GM18520 (cell line): Measurements from ENCODE around the gene TMEM134.

Experiments
- ATAC-seq: cut with Tn5 transposase; IDR thresholded peaks from one replicate; pipeline ENCODE4 v1.9.1; 2021; ENCODE audit not compliant: unreplicated experiment

The TMEM134 gene

GRCh38 chr11:67500831-67501715 lies 32.0 kb upstream of the TMEM134 start:
- ATAC-seq, result no peak

- ATAC-seq, result no peak
Measured at GRCh38 chr11:67500484-67500821, 31.4 kb upstream of the TMEM134 start.

- ATAC-seq, result no peak
Measured at GRCh38 chr11:67499808-67500483, 30.9 kb upstream of the TMEM134 start.

- no peak for ATAC-seq
Measured at GRCh38 chr11:67498544-67498972, 29.5 kb upstream of the TMEM134 start.

- no peak for ATAC-seq
Measured at GRCh38 chr11:67497656-67498291, 28.7 kb upstream of the TMEM134 start.

GRCh38 chr11:67496113-67496512 lies 27.1 kb upstream of the TMEM134 start:
- ATAC-seq, result no peak

- ATAC-seq, result no peak
Measured at GRCh38 chr11:67495234-67496005, 26.4 kb upstream of the TMEM134 start.

- ATAC-seq, result no peak
Measured at GRCh38 chr11:67494371-67495233, 25.6 kb upstream of the TMEM134 start.

GRCh38 chr11:67493548-67494370 lies 24.7 kb upstream of the TMEM134 start:
- ATAC-seq, result no peak

GRCh38 chr11:67492801-67493547 lies 23.9 kb upstream of the TMEM134 start:
- no peak for ATAC-seq

GRCh38 chr11:67492069-67492727 lies 23.1 kb upstream of the TMEM134 start:
- no peak for ATAC-seq

- no peak for ATAC-seq
Measured at GRCh38 chr11:67491276-67492068, 22.4 kb upstream of the TMEM134 start.

- no peak for ATAC-seq
Measured at GRCh38 chr11:67490727-67491065, 21.6 kb upstream of the TMEM134 start.

- no peak for ATAC-seq
Measured at GRCh38 chr11:67489885-67490726, 21.1 kb upstream of the TMEM134 start.

- no peak for ATAC-seq
Measured at GRCh38 chr11:67489203-67489884, 20.3 kb upstream of the TMEM134 start.
